ENCODE data around the gene DNAJC3.

Gene DNAJC3

GRCh38 chr13:95797016-95797415 lies 120.1 kb downstream of the DNAJC3 start:
- Histone ChIP-seq H3K4me1 (ENCODE audit: insufficient read depth, low read length, poor library complexity, severe bottlenecking) (no peaks in the 10 kb centered on the region), H3K9ac (ENCODE audit: low read depth, low read length, poor library complexity, severe bottlenecking) (no peak overlapping the region), H2AFZ (ENCODE audit: low read length) (no peak overlapping the region), H4K20me1 (ENCODE audit: insufficient read depth, low read length, poor library complexity, severe bottlenecking) (no peaks in the 10 kb centered on the region), H3F3A (ENCODE audit: low read depth) (no peaks in the 10 kb centered on the region), H3K4me2 (ENCODE audit: low read depth, low read length, poor library complexity, severe bottlenecking) (no peak overlapping the region), H3K36me3 (ENCODE audit: insufficient read depth, low read length) (peaks cover 20% of the 10 kb centered on the region), H3K4me3 (ENCODE audit: low read length, poor library complexity, severe bottlenecking) (no peak overlapping the region), H3K9me2 (replicated peaks; ENCODE audit: low read depth, low read length) (no peaks in the 10 kb centered on the region), H3K79me2 (ENCODE audit: insufficient read depth, low read length) (no peaks in the 10 kb centered on the region), H3K9me3 (ENCODE audit: insufficient read depth, low read depth, low read length) (no peaks in the 10 kb centered on the region), H3K27me3 (ENCODE audit: insufficient read depth, low read length, poor library complexity, severe bottlenecking) (no peaks in the 10 kb centered on the region)
- no peak for TF ChIP-seq EZH2phosphoT487 (IDR thresholded peaks at IDR 0.05; ENCODE audit: borderline replicate concordance)
- no peak for TF ChIP-seq CTCF (conservative IDR thresholded peaks at IDR 0.05; ENCODE audit: low read length)

GRCh38 chr13:95800436-95800835 lies 123.5 kb downstream of the DNAJC3 start:
- Histone ChIP-seq H2AFZ (ENCODE audit: low read length) (no peak overlapping the region), H4K20me1 (ENCODE audit: insufficient read depth, low read length, poor library complexity, severe bottlenecking) (no peaks in the 10 kb centered on the region)
- TF ChIP-seq EZH2phosphoT487 (IDR thresholded peaks at IDR 0.05; ENCODE audit: borderline replicate concordance) = no peak
- TF ChIP-seq CTCF (conservative IDR thresholded peaks at IDR 0.05; ENCODE audit: low read length) = no peak

GRCh38 chr13:95801825-95802224 lies 124.9 kb downstream of the DNAJC3 start:
- H2AFZ ChIP-seq (ENCODE audit: low read length) = no peak overlapping the region
- no peak for TF ChIP-seq CTCF (conservative IDR thresholded peaks at IDR 0.05; ENCODE audit: low read length)
- TF ChIP-seq EZH2phosphoT487 (IDR thresholded peaks at IDR 0.05; ENCODE audit: borderline replicate concordance) = no peak
- no peak overlapping the region for H3K4me3 ChIP-seq (ENCODE audit: low read length, poor library complexity, severe bottlenecking)
- no peaks in the 10 kb centered on the region for H3K9me2 ChIP-seq (replicated peaks; ENCODE audit: low read depth, low read length)
- H3K9me3 ChIP-seq (ENCODE audit: insufficient read depth, low read depth, low read length) = no peaks in the 10 kb centered on the region
- H3K4me2 ChIP-seq (ENCODE audit: low read depth, low read length, poor library complexity, severe bottlenecking) = no peak overlapping the region
- H3K27me3 ChIP-seq (ENCODE audit: insufficient read depth, low read length, poor library complexity, severe bottlenecking) = no peaks in the 10 kb centered on the region
- H3K4me1 ChIP-seq (ENCODE audit: insufficient read depth, low read length, poor library complexity, severe bottlenecking) = no peaks in the 10 kb centered on the region
- no peaks in the 10 kb centered on the region for H4K20me1 ChIP-seq (ENCODE audit: insufficient read depth, low read length, poor library complexity, severe bottlenecking)
- H3F3A ChIP-seq (ENCODE audit: low read depth) = no peaks in the 10 kb centered on the region
- H3K79me2 ChIP-seq (ENCODE audit: insufficient read depth, low read length) = no peaks in the 10 kb centered on the region
- no peaks in the 10 kb centered on the region for H3K36me3 ChIP-seq (ENCODE audit: insufficient read depth, low read length)
- no peak overlapping the region for H3K9ac ChIP-seq (ENCODE audit: low read depth, low read length, poor library complexity, severe bottlenecking)

More at GRCh38 chr13:95800436-95800835, 123.5 kb downstream of the DNAJC3 start:
- Histone ChIP-seq H3K27me3 (ENCODE audit: insufficient read depth, low read length, poor library complexity, severe bottlenecking) (no peaks in the 10 kb centered on the region), H3K9me3 (ENCODE audit: insufficient read depth, low read depth, low read length) (no peaks in the 10 kb centered on the region), H3F3A (ENCODE audit: low read depth) (no peaks in the 10 kb centered on the region), H3K36me3 (ENCODE audit: insufficient read depth, low read length) (no peaks in the 10 kb centered on the region), H3K9ac (ENCODE audit: low read depth, low read length, poor library complexity, severe bottlenecking) (no peak overlapping the region), H3K4me1 (ENCODE audit: insufficient read depth, low read length, poor library complexity, severe bottlenecking) (no peaks in the 10 kb centered on the region), H3K4me3 (ENCODE audit: low read length, poor library complexity, severe bottlenecking) (no peak overlapping the region), H3K79me2 (ENCODE audit: insufficient read depth, low read length) (no peaks in the 10 kb centered on the region), H3K4me2 (ENCODE audit: low read depth, low read length, poor library complexity, severe bottlenecking) (no peak overlapping the region), H3K9me2 (replicated peaks; ENCODE audit: low read depth, low read length) (no peaks in the 10 kb centered on the region)
